MM.1S (cell line): ENCODE results near the gene PRTG.

Source experiments
- DNase-seq: peaks from one replicate; pipeline ENCODE4 v3.0.0-alpha.2; 2015
- H2AFZ ChIP-seq: fragments of 300-600 bp; sonication (generic); 2 replicates; pipeline ENCODE4 v1.6.0; 2016; ENCODE audit warnings: antibody characterized with exemption, low read length
- H3F3A ChIP-seq: fragments of 300-600 bp; sonication (generic); 2 replicates; pipeline ENCODE4 v1.6.1; 2016; ENCODE audit warnings: mild to moderate bottlenecking, antibody characterized with exemption, low read length, moderate library complexity, mixed read lengths; ENCODE audit not compliant: insufficient read depth
- H3K27ac ChIP-seq: fragments of 300-600 bp; sonication (generic); 2 replicates; pipeline ENCODE4 v1.5.1; 2016; ENCODE audit warnings: mild to moderate bottlenecking, low read length
- H3K27me3 ChIP-seq: fragments of 300-600 bp; sonication (generic); replicated peaks from 2 replicates; pipeline ENCODE4 v1.6.0; 2016; ENCODE audit warnings: low read length; ENCODE audit not compliant: insufficient read depth
- H3K36me3 ChIP-seq: fragments of 300-600 bp; sonication (generic); replicated peaks from 2 replicates; pipeline ENCODE4 v1.6.1; 2016; ENCODE audit warnings: mild to moderate bottlenecking, low read length, mixed read lengths; ENCODE audit not compliant: insufficient read depth
- H3K4me1 ChIP-seq: fragments of 300-600 bp; sonication (generic); 2 replicates; pipeline ENCODE4 v1.6.1; 2016; ENCODE audit warnings: low read length, mixed read lengths
- H3K4me2 ChIP-seq: fragments of 300-600 bp; sonication (generic); 2 replicates; pipeline ENCODE4 v1.6.0; 2016; ENCODE audit warnings: low read depth, low read length
- H3K4me3 ChIP-seq: fragments of 300-600 bp; sonication (generic); 2 replicates; pipeline ENCODE4 v1.5.1; 2016; ENCODE audit warnings: low read length, mixed read lengths
- H3K79me2 ChIP-seq: fragments of 300-600 bp; sonication (generic); 2 replicates; pipeline ENCODE4 v1.6.1; 2016; ENCODE audit warnings: mixed run types, low read length, mixed read lengths
- H3K9ac ChIP-seq: fragments of 300-600 bp; sonication (generic); 2 replicates; pipeline ENCODE4 v1.6.1; 2016; ENCODE audit warnings: low read length, mixed read lengths
- H3K9me2 ChIP-seq: fragments of 300-600 bp; sonication (generic); replicated peaks from 2 replicates; pipeline ENCODE4 v1.6.1; 2016; ENCODE audit warnings: mild to moderate bottlenecking, low read length, mixed read lengths; ENCODE audit not compliant: insufficient read depth
- H3K9me3 ChIP-seq: fragments of 300-600 bp; sonication (generic); replicated peaks from 2 replicates; pipeline ENCODE4 v1.6.1; 2016; ENCODE audit warnings: mild to moderate bottlenecking, low read length, mixed read lengths; ENCODE audit not compliant: insufficient read depth
- H4K20me1 ChIP-seq: fragments of 300-600 bp; sonication (generic); 2 replicates; pipeline ENCODE4 v1.6.1; 2016; ENCODE audit warnings: mild to moderate bottlenecking, low read length, moderate library complexity, mixed read lengths; ENCODE audit not compliant: insufficient read depth
- EZH2 ChIP-seq: fragments of 300-600 bp; sonication (generic); optimal IDR thresholded peaks from 2 replicates; pipeline ENCODE3; 2017; ENCODE audit warnings: low read depth, mild to moderate bottlenecking, antibody characterized with exemption, low read length, mixed read lengths
- EZH2phosphoT487 ChIP-seq: fragments of 300-600 bp; sonication (generic); IDR thresholded peaks from 2 replicates; pipeline ENCODE4 v1.6.1; 2018; ENCODE audit warnings: antibody characterized with exemption, low read length
- TF ChIP-seq, protein P1 (sequence below): fragments of 300-600 bp; sonication (generic); IDR thresholded peaks from 2 replicates; pipeline ENCODE4 v1.5.1; 2016; ENCODE audit warnings: antibody characterized with exemption, low read length, mixed read lengths

PRTG gene

GRCh38 chr15:55659481-55659880 lies 83.5 kb downstream of the PRTG start:
- Histone ChIP-seq H3K9me2 (no peaks in the 10 kb centered on the region), H3K9ac (no peak overlapping the region), H3K9me3 (no peaks in the 10 kb centered on the region), H3K4me3 (no peak overlapping the region), H3K4me2 (no peak overlapping the region), H3K27ac (no peak overlapping the region), H3K79me2 (no peaks in the 10 kb centered on the region), H2AFZ (no peak overlapping the region), H3K27me3 (no peaks in the 10 kb centered on the region), H3K36me3 (no peaks in the 10 kb centered on the region), H3F3A (no peaks in the 10 kb centered on the region), H3K4me1 (no peaks in the 10 kb centered on the region), H4K20me1 (no peaks in the 10 kb centered on the region)
- DNase-seq: no peak
- TF ChIP-seq, protein P1, sequence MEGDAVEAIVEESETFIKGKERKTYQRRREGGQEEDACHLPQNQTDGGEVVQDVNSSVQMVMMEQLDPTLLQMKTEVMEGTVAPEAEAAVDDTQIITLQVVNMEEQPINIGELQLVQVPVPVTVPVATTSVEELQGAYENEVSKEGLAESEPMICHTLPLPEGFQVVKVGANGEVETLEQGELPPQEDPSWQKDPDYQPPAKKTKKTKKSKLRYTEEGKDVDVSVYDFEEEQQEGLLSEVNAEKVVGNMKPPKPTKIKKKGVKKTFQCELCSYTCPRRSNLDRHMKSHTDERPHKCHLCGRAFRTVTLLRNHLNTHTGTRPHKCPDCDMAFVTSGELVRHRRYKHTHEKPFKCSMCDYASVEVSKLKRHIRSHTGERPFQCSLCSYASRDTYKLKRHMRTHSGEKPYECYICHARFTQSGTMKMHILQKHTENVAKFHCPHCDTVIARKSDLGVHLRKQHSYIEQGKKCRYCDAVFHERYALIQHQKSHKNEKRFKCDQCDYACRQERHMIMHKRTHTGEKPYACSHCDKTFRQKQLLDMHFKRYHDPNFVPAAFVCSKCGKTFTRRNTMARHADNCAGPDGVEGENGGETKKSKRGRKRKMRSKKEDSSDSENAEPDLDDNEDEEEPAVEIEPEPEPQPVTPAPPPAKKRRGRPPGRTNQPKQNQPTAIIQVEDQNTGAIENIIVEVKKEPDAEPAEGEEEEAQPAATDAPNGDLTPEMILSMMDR: no peak
- TF ChIP-seq EZH2 (no peak), EZH2phosphoT487 (no peak)

DNA sequence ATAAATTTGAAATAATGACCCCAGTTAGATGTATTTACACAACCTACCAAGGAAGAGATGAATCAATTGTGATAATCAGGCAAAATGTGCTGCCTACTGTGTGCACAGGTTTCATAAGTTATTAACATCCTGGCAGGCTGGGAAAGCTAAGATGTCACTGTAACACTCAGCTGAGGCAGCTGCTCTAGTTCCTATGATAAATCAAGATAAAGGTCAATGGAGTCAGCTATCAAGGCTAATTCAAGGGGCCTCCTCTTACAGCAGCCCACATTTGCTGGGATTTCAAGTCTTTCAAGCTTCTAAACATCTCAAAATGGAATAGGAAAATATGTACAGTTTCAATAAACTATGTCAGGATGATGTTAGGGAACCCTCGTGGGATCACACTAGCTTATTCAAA lies 84.1 kb downstream of the PRTG start:
- no peaks in the 10 kb centered on the region for H3K79me2 ChIP-seq
- no peaks in the 10 kb centered on the region for H3F3A ChIP-seq
- TF ChIP-seq, protein P1: no peak
- TF ChIP-seq EZH2: no peak
- TF ChIP-seq EZH2phosphoT487: no peak
- no peaks in the 10 kb centered on the region for H3K4me1 ChIP-seq
- H3K27ac ChIP-seq: no peak overlapping the region
- no peaks in the 10 kb centered on the region for H3K27me3 ChIP-seq
- H3K9me2 ChIP-seq: no peaks in the 10 kb centered on the region
- DNase-seq: no peak
- H4K20me1 ChIP-seq: no peaks in the 10 kb centered on the region
- no peak overlapping the region for H3K4me2 ChIP-seq
- H3K36me3 ChIP-seq: no peaks in the 10 kb centered on the region
- H2AFZ ChIP-seq: no peak overlapping the region
- H3K9ac ChIP-seq: no peak overlapping the region
- no peaks in the 10 kb centered on the region for H3K9me3 ChIP-seq
- no peak overlapping the region for H3K4me3 ChIP-seq

GRCh38 chr15:55654561-55655031 lies 88.4 kb downstream of the PRTG start:
- H3K36me3 ChIP-seq: no peaks in the 10 kb centered on the region
- H3K9me2 ChIP-seq: no peaks in the 10 kb centered on the region
- H3K4me2 ChIP-seq: no peak overlapping the region
- no peak for DNase-seq
- no peaks in the 10 kb centered on the region for H3K4me1 ChIP-seq
- no peak overlapping the region for H3K27ac ChIP-seq
- H3K4me3 ChIP-seq: no peak overlapping the region
- no peaks in the 10 kb centered on the region for H3F3A ChIP-seq
- no peaks in the 10 kb centered on the region for H3K9me3 ChIP-seq
- no peak overlapping the region for H2AFZ ChIP-seq
- H4K20me1 ChIP-seq: no peaks in the 10 kb centered on the region
- TF ChIP-seq, protein P1: no peak
- TF ChIP-seq EZH2phosphoT487 (no peak), EZH2 (no peak)
- no peaks in the 10 kb centered on the region for H3K79me2 ChIP-seq
- H3K27me3 ChIP-seq: no peaks in the 10 kb centered on the region
- no peak overlapping the region for H3K9ac ChIP-seq
